HG02798 (cell line): ENCODE data around the gene MAP3K7.

Experiments used
- ATAC-seq: cut with Tn5 transposase; IDR thresholded peaks from one replicate; pipeline ENCODE4 v1.9.1; 2021; ENCODE audit warnings: mild to moderate bottlenecking; ENCODE audit not compliant: unreplicated experiment, poor library complexity

Gene MAP3K7

DNA sequence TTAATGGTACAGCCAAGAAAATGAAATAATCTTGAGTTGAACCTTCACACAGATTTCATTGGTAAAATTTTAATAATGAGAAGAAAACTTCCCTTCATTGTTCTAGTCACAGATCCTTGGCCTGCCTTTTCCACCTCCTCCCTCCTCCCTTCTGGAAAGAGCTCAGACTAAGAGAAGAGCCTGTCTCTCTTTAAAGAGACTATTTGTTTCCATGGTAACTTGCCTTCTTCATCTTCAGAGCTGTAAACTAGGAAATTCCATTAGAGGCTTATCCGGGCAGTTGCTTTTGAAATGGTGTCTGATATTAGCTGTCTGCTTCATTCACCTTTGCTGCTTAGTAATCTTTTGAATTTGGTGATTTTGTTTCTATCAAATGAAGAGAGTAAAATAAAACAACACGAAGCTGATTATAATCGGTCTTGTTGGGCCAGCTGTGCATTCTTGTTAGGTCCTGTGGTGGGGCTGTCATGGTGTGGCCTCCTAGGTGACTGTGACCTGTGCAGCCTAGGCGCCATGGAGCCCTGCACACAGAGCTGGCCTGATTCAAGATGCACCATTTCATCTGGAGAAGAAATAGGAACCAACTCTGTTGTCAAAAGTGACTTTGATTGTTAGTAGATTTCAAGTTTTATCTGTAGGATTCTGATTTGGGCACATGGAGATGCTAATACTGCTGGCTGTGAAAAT, 96.7 kb downstream of the MAP3K7 start:
- no peak for ATAC-seq

DNA sequence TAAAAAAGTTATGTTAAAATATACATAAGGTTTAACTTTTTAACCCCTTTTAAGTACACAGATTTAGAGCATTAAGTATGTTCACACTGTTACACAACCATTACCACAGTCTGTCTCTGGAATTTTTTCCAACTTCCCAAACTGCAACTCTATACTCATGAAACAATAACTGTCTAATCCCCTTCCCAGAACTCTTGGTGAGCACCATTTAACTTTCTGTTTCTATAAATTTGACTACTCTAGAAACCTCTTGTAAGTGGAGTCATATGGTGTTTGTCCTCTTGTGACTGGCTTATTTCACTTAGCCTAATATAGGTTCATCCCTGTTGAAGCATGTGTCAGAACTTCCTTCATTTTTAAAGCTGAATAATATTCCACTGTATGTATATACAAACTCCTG, 98.1 kb downstream of the MAP3K7 start:
- ATAC-seq: no peak

DNA sequence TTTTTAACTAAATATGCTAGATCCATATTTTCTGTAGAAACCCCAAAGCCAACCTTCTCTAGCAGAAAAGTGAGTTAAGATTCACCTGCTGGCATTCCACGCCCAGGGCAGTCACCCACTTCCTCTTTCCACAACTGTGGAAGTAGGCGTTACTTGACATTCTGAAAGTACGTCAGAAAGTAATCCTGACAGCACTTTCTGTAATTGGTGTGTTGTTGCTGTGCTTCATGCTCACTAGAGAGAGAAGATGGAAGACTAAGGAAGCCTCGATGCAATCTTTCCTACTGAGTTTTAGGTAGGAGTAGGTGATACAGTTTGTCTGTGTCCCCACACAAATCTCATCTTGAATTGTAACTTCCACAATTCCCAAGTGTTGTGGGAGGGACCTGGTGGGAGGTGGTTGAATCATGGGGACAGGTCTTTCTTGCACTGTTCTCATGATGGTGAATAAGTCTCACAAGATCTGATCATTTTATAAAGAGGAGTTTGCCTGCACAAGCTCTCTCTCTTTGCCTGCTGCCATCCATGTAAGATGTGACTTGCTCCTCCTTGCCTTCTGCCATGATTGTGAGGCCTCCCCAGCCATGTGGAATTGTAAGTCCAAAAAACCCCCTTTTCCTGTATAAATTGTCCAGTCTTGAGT, 101.1 kb downstream of the MAP3K7 start:
- ATAC-seq: peak; percentile 54

DNA sequence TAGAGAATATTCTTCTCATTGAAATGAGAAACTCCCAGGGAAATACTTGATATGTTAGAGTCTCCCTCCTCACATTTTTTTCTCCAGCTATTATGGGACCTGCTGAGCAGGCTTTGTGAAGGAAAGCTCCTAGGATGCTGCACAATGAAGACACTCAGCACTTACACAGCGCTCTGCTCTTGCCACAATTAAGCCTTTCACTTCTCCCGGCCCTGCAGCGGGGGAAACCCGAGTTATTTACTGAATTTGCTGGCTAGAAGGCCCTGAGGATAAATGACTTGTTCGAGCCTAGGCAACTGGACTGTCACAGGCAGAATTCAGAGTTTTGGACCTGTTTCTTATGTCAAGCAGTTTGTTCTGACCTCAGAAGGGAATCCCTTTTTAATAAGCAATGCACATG, 102.0 kb downstream of the MAP3K7 start:
- no peak for ATAC-seq

DNA sequence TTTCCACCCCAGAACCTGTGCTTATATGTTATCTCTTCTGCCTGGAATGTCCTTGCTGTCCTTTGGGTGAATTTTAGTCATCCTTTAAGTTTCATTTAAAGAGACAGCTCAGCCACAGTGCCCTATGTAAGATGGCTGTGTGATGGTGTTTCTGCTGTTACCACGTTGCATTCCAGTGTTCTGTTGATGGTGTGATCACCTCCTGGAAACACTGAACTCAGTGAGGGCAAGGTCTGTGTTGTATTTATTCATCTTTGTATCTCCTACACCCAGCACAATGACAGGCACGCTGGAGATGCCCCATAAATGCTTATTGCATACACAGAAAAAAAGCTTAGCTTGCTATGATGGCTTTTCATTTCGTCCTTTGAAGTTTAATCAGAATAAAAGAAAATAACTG, 102.5 kb downstream of the MAP3K7 start:
- no peak for ATAC-seq

DNA sequence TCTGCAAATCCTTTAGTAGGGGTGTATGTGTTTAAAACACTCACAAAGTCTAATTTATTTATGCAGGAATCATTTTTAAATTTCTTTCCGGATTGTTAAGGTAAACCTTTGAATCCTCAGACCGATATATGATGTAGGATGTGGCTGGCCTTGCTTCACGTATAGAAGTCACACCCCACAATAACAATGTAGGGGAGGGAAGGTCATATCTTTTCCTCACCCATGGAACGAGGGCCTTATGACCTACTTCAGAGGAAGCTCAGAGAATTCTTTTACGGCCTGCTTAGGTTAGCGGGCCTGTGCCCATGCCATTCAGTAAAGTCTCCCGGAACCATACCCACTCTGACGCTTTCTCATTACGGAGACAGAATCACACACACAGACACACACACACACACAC, 102.9 kb downstream of the MAP3K7 start:
- no peak for ATAC-seq

DNA sequence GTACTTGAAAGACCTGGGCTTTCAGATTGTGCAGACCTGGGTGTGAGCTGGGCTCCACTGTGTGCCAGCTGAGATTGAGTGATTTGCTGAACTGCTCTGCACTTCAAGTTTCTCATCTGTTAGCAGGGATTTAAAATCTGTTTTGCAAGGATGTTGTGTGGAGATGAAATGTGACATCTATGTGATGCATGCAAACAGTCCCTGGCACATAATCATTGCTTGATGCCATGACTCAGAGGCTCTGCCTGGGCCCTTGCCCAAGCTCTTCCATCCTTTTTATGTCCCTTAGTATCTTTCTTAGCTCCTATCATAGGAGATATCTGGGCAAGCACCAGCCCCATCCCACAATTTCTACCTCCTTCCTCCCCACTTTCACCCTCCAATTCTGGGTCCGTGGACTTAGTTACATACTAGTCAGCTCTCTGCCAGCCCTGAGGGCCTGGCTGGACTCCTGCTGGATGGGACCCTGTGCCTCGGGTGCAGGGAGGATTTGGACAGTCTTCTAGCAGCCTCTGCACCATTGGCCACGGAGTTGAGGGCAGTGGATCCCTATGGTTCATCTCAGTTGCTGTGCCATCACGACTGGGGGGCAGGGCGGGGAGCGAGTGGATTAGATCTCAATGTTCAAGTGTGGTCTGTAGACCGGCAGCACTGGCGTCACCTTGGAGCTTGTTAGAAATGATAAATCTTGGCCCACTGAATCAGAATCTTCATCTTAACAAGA, 103.6 kb downstream of the MAP3K7 start:
- ATAC-seq: no peak

DNA sequence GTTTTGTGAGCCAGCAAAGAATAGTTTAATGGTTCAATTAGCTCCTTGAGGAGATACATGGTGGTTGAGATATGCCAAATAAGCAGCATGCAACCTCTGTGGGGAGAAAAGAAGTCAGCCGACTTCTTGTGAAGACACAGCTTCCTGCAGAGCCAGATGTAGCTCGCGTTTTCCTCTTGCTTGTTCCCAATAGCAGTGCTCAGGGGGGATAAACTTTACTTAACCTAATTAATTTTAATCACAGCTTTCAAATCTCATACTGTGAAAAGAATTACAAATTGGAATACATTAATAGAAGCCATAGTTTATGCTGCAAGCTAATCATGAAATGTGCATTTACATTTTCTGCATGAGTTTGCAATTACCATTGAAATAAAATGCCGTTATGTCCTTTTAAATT, 106.2 kb downstream of the MAP3K7 start:
- no peak for ATAC-seq

DNA sequence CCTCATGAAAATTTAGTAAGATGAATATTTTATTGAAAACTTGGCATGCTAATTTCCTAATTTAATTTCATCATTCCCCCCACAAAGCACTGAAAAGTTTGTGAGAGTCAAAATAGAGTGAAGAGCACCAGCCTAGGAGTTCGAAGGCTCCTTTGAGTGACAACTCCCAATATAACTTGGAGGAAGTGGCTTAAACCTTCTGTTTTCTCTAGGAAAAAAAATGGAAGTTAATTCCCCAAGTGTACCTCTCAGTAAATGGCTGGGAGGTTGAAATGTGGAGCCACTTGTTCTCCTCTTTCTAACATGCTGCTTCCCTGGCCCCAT, 107.3 kb downstream of the MAP3K7 start:
- no peak for ATAC-seq

DNA sequence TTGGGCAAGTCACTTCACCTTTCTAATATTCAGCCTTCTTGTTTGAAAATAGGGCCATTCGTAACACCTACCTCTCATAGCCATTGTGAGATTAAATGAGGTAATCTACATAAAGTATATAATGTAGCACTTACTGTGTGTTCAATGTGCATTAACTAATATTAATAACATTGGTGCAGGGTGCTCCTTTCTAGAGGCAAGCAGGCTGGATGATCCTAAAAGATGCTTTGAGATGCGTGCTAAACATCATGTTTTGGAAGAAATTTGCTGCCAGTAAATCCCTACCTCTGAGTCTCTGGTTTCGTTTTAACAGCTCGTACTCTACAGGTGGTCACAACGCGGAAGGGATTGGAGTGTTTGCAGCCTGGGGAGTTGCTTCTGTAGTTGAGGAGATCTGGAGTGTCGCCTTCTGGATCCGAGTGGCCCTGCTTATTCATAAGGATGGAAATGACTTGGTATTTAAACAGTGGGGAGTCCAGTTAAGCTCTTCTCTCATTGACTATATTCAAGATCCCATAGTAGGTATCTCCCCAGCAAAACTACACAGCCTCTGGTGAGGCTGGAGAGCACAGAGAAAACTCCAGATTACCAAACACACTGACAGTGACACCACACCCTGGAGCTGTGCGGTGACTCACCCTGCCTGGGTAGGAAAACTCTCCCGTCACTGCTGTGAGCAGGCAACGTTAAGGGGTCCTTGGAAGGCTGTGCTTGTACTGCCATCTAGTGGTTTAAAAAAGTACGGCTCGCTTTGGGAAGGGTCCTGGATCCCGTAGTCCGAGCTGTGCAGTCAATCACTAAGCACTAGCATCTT, 107.9 kb downstream of the MAP3K7 start:
- peak; percentile 91 for ATAC-seq

DNA sequence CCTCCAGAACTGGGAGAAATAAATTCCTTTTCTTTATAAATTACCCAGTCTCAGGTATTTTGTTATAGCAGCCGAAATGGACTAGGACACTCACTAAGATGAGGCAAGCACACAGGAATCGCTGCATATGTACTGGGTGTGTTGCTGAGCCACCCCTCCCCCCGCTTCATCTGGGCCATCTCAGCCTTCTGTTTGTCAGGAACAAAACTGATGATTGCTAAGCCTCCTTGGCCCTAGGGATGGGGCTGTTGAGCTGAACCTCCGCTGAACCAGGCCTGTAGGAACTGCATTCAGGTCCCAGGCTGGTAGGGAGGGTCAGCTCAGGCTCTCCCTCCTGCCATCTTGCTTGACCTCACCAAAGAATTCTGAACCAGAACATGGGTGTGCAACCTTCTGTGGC, 108.6 kb downstream of the MAP3K7 start:
- ATAC-seq: no peak

DNA sequence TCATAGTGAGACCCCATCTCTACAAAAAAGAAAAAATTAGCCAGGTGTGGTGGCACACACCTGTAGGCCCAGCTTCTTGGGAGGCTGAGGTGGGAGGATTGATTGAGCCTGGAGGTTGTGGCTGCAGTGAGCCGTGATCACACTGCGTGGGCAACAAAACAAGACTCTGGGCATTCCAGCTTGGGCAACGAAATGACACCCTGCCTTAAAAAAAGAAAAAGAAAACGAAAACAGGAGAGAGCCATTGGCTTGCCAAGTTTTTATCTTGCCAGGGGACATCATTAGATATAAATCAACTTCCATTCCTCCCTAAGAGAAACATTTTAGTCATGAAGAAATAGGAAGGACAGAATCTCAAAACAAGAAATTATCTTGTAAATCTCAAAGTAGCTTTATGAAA, 109.5 kb downstream of the MAP3K7 start:
- no peak for ATAC-seq

DNA sequence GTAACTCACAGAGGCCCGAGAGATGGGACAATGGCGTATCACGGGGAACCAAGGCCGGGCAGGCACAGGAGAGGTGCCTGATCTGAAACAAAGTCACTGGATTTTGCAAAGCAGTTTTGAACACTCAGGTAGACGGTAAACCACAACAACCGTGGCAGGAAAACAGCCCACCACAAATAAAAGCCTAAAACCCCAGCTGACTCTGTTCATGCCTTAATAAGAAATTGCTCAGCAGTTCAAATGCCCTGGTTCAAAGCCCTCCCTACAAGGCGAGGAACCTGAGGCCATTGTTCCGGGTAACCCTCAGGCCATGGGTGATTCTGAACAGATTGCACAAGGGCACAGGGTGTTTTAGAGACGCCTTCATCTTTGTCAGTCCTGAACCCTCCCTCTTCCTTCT, 114.2 kb downstream of the MAP3K7 start:
- ATAC-seq: no peak

DNA sequence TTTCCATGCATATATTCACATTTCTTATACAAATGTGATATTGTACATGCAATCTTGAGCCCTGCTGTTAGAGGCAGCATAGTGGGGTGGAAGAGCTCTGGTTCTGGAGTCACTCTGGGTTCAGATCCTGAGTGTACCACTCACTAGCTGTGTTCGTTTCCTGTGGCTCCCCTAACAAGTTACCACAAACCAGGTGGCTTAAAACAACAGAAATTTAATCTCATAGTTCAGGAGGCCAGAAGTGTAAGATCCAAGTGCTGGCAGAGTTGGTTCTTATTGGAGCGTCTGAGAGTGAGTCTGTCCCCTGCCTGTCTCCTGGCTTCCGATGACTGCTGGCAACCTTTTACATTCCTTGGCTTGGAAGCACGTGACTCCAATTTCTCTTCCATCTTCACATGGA, 115.6 kb downstream of the MAP3K7 start:
- ATAC-seq: no peak

DNA sequence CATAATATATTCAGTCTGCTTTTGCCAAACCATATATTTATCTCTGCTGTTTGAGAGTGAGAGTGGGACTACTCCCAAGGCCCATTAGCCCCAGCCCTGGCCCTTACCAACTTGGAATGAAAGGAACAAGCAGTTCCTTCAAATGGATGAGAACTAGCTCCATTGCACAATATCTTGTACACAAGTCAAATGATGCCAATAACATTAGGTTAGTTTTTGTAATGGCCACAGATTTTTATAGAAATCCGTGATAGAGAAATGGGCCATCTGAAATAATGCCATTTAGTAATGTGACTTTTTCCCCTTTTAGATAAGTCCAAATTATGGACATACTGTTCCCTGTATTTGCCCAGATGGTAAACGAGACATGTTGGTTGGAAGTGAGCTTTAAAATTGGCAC, 117.0 kb downstream of the MAP3K7 start:
- no peak for ATAC-seq

DNA sequence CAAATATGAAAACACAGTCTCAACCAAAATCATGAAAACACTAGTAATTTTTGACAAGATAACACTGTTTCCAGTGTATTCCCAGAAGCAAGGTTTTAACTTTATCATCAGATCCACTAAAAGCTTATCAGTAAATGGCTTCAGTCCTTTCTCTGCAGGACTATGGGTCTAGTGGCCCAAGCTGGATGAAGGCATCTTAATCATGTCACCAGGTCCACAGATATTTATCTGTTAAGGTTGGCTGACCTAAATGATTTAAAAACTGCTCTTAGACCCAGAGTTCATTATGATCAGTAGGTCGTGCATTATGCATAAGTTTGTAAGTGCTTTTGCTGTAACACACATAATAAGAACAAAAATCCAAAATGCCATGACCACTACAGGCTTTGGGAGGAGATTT, 118.0 kb downstream of the MAP3K7 start:
- ATAC-seq: no peak

DNA sequence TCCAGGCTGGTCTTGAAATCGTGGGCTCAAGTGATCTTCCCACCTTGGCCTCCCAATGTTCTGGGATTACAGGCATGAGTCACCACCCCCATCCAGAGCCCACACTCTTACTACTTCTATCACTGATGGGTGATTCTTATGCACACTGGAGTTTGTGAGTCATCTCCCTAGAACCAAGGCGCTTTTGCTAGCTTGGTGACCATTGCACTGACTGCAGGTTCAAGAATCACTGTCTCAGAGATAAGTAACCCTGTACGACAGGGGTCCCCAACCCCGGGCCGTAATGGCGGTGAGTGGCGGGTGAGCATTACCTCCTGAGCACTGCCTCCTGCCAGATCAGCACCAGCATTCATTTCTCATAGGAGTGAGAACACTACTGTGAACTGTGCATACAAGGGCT, 118.8 kb downstream of the MAP3K7 start:
- no peak for ATAC-seq

DNA sequence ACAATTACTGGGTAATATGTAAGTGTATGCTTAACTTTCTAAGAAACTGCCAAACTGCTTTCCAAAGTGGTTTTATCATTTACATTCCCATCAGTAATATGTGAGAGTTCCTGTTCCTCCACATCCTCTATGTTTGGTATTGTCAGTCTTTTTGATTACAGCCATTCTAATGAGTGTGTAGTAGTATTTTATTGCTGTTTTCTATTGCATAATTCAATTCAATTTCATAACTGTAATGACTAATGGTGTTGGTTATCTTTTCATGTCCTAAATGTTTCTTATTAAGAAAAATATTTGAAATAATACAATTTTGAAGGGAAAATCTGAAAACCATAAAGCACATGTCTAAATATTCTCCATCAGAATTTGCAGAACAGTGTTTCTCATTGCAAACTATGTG, 119.3 kb downstream of the MAP3K7 start:
- ATAC-seq: no peak

DNA sequence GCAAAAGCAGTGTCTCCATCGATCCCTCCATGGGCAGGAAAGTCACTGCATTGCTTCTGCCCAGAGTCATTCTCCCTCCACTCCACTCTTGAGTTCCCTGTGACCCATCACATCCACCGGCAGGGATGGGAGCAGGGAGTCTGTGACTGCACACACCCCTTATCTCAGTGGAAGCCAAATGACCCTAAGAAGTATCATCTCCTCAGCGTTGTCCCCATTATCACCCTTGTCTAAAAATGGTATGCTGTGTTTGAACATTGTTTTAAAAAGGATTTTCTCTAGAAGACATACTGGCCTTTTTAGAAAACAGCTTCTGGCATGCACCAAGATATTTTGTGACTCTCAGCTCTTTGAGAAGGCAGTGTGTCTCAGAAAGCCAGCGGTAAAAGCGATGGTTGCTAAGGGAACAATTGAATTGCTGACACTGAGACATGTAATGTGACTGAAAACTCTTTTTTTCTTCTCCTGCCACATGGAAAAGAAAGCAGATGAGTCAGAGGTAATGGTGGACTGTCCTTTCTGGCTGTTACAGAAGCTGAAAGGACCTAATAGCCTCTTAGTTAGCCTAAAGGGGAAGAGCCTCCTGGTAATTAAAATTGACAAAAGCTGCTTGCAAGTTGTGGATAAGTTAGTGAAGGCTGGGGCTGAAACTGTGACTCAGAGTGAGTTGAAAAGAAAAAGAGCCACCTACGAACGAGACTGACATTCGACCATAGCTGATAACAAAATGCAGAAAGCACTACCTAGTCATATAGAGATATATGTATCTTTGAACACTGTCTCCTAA, 120.5 kb downstream of the MAP3K7 start:
- peak; percentile 64 for ATAC-seq

DNA sequence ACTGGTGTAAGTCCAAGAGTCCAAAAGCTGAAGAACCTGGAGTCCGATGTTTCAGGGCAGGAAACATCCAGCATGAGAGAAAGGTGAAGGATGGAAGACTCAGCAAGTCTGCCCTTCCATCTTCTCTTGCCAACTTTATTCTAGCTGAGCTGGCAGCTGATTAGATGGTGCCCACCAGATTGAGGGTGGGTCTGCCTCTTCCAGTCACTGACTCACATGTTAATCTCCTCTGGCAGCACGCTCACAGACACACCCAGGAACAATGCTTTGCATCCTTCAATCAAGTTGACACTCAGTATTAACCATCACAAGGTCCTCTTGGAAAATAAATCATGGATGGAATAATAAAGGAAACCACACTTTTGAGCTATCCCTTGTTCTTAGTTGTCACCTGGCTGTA, 121.2 kb downstream of the MAP3K7 start:
- no peak for ATAC-seq
